ENCODE results near the gene REXO2. TPM values are rescaled to one million over a fixed set of nuclear protein-coding genes. Genes with fewer than 3 reads are reported as not detected.

The REXO2 gene
- total and polyA plus RNA-seq, 4 donors = 25.9 to 51.7 (median 39.4) TPM

DNA sequence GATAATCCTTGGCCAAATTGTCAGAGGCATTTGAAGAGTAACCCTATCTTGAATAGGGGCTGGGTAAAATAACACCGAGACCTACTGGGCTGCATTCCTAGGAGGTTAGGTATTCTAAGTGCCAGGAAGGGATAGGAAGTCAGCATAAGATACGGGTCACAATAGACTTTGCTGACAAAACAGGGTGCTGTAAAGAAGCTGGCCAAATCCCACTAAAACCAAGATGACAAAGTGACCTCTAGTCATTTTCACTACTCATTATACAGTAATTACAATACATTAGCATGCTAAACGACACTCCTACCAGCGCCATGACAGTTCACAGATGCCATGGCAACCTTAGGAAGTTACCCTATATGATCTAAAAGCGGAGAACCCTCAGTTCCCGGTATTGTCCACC is 964 bp upstream of the REXO2 start:
- TF ChIP-seq RXRA (IDR thresholded peaks at IDR 0.05) (no peak), JUND (IDR thresholded peaks at IDR 0.05) (no peak), HNF4G (IDR thresholded peaks at IDR 0.05) (no peak), YY1 (IDR thresholded peaks at IDR 0.05) (no peak), TAF1 (conservative IDR thresholded peaks at IDR 0.05) (no peak), FOXA1 (IDR thresholded peaks at IDR 0.05) (no peak), SP1 (IDR thresholded peaks at IDR 0.05) (no peak), GABPA (IDR thresholded peaks at IDR 0.05 in 1 of 2, conservative IDR thresholded peaks at IDR 0.05 in 1 of 2) (no peak), HNF4A (conservative IDR thresholded peaks at IDR 0.05) (no peak), ZBTB33 (IDR thresholded peaks at IDR 0.05) (no peak), FOXA2 (IDR thresholded peaks at IDR 0.05) (no peak)
- TF ChIP-seq, protein P1, sequence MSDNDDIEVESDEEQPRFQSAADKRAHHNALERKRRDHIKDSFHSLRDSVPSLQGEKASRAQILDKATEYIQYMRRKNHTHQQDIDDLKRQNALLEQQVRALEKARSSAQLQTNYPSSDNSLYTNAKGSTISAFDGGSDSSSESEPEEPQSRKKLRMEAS (IDR thresholded peaks at IDR 0.05) = no peak
- TF ChIP-seq, protein P2, sequence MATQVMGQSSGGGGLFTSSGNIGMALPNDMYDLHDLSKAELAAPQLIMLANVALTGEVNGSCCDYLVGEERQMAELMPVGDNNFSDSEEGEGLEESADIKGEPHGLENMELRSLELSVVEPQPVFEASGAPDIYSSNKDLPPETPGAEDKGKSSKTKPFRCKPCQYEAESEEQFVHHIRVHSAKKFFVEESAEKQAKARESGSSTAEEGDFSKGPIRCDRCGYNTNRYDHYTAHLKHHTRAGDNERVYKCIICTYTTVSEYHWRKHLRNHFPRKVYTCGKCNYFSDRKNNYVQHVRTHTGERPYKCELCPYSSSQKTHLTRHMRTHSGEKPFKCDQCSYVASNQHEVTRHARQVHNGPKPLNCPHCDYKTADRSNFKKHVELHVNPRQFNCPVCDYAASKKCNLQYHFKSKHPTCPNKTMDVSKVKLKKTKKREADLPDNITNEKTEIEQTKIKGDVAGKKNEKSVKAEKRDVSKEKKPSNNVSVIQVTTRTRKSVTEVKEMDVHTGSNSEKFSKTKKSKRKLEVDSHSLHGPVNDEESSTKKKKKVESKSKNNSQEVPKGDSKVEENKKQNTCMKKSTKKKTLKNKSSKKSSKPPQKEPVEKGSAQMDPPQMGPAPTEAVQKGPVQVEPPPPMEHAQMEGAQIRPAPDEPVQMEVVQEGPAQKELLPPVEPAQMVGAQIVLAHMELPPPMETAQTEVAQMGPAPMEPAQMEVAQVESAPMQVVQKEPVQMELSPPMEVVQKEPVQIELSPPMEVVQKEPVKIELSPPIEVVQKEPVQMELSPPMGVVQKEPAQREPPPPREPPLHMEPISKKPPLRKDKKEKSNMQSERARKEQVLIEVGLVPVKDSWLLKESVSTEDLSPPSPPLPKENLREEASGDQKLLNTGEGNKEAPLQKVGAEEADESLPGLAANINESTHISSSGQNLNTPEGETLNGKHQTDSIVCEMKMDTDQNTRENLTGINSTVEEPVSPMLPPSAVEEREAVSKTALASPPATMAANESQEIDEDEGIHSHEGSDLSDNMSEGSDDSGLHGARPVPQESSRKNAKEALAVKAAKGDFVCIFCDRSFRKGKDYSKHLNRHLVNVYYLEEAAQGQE (IDR thresholded peaks at IDR 0.05) = no peak
- TF ChIP-seq, protein P3, sequence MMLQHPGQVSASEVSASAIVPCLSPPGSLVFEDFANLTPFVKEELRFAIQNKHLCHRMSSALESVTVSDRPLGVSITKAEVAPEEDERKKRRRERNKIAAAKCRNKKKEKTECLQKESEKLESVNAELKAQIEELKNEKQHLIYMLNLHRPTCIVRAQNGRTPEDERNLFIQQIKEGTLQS (IDR thresholded peaks at IDR 0.05) = no peak
- H3K4me3 ChIP-seq (ENCODE audit: low read depth in 1 of 3, low read length in 3 of 3) = no peak overlapping the region
- H3K4me1 ChIP-seq (ENCODE audit: control insufficient read depth in 4 of 4, insufficient read depth in 4 of 4, low read length in 3 of 4) = peaks cover 0 to 15% (median 2%) of the 10 kb centered on the region in 4 donors
- WGBS = 81% methylated on average over 6 of the region's 6 CpGs
- no peaks in the 10 kb centered on the region for H3K36me3 ChIP-seq (ENCODE audit: control insufficient read depth in 4 of 4, insufficient read depth in 3 of 4, low read depth in 1 of 4, low read length in 3 of 4)
- DNase-seq (ENCODE audit: low spot score) = no peak
- no peaks in the 10 kb centered on the region for H3K9me3 ChIP-seq (ENCODE audit: control insufficient read depth in 4 of 4, low read length in 3 of 4)
- no peak overlapping the region for H3K9ac ChIP-seq (ENCODE audit: low read depth in 1 of 2, low read length in 2 of 2)
- no peak overlapping the region for H3K27ac ChIP-seq (ENCODE audit: low read depth in 1 of 2, low read length in 2 of 2)
- H3K27me3 ChIP-seq (ENCODE audit: control insufficient read depth in 4 of 4, insufficient read depth in 4 of 4, low read length in 3 of 4) = no peaks in the 10 kb centered on the region

DNA sequence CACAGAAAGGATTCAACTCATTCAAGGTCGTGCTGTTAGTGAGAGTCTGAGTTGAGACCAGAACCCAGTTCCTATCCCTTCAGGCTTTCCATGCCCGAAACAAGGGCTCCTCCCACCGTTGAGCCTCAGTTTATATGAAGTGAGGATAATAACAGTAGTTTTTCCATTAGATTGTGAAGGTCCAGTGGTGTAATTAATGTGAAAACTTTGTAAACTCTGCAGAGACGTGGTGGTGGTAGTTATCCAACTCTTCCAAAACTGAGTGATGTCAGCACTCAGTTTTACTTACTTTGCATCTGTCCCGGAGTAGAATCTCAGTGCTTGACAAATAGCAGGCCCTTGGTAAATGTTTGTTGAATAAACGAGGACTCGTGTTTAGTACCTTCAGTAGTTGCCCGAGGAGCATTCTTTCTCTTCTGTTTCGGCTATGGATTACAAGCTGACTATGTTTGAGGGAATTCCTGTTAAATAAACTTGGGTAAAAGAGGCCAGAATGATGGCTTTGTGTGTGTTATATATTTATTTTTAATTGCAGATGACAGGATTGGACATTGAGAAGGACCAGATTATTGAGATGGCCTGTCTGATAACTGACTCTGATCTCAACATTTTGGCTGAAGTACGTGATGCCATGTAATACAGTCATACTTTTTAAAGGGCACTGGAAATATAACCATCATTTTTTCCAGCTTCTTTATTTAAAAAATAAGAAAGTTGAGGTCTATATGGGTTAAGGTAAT is 1.0 kb downstream of the REXO2 start:
- WGBS = 16% methylated on average over 10 of the region's 10 CpGs
- no peak for DNase-seq (ENCODE audit: low spot score)
- TF ChIP-seq FOXA1 (IDR thresholded peaks at IDR 0.05) = no peak
- TF ChIP-seq RXRA (IDR thresholded peaks at IDR 0.05) = peak in 1 of 2 donors; percentile 3
- TF ChIP-seq JUND (IDR thresholded peaks at IDR 0.05) = peak in 1 of 2 donors; percentile 11

More for the DNA sequence above, 1.0 kb downstream of the REXO2 start:
- Histone ChIP-seq H3K36me3 (ENCODE audit: control insufficient read depth in 4 of 4, insufficient read depth in 3 of 4, low read depth in 1 of 4, low read length in 3 of 4) (peaks cover 0 to 8% (median 2%) of the 10 kb centered on the region in 4 donors), H3K4me1 (ENCODE audit: control insufficient read depth in 4 of 4, insufficient read depth in 4 of 4, low read length in 3 of 4) (peaks cover 0 to 15% (median 2%) of the 10 kb centered on the region in 4 donors), H3K9me3 (ENCODE audit: control insufficient read depth in 4 of 4, low read length in 3 of 4) (no peaks in the 10 kb centered on the region), H3K27me3 (ENCODE audit: control insufficient read depth in 4 of 4, insufficient read depth in 4 of 4, low read length in 3 of 4) (no peaks in the 10 kb centered on the region), H3K27ac (ENCODE audit: low read depth in 1 of 2, low read length in 2 of 2) (peak overlapping the region; percentile 47 to 83), H3K9ac (ENCODE audit: low read depth in 1 of 2, low read length in 2 of 2) (peak overlapping the region; percentile 53 to 68), H3K4me3 (ENCODE audit: low read depth in 1 of 3, low read length in 3 of 3) (peak overlapping the region; percentile 62 to 79 (median 64))
